ENCODE results near the gene CLTCL1.

GRCh38 chr22:19232623-19233022, 58.9 kb downstream of the CLTCL1 start:
- TF ChIP-seq CTCF (IDR thresholded peaks at IDR 0.05) = no peak
- TF ChIP-seq POLR2A (IDR thresholded peaks at IDR 0.05) = no peak
- no peak for TF ChIP-seq POLR2AphosphoS5 (IDR thresholded peaks at IDR 0.05)
- no peak for TF ChIP-seq EP300 (IDR thresholded peaks at IDR 0.05; ENCODE audit: low read depth)
